Thoracic aorta (tissue), 2 donors: Measurements from ENCODE around the gene EPHB2. TPM values are rescaled to one million over a fixed set of nuclear protein-coding genes. Genes with fewer than 3 reads are reported as not detected.
A peak's percentile ranks its signal among the peaks of the same experiment; 100 is the strongest.
"Not testable (repeated sequence)": the region's sequence is repeated elsewhere in the genome, so short reads cannot be mapped to it uniquely, and the experiment has no call there.

ENCODE experiments used
- ATAC-seq: fragments of 150-250 bp; one replicate; pipeline ENCODE4 v1.8.0; 2017; ENCODE audit warnings: low read depth; ENCODE audit not compliant: insufficient number of reproducible peaks, low FRiP score
- DNase-seq: peaks from one replicate; pipeline ENCODE4 v3.0.0-alpha.2; 2020; ENCODE audit warnings: low spot score
- H3K27ac ChIP-seq, 2 donors: fragments of 200-600 bp; sonication (generic); 1 replicate in 1 of 2; 2 replicates in 1 of 2; pipeline ENCODE4 v1.5.1; 2016; ENCODE audit warnings: mild to moderate bottlenecking in 2 of 2, moderate library complexity in 2 of 2
- H3K27me3 ChIP-seq: fragments of 200-600 bp; sonication (generic); replicated peaks from 2 replicates; pipeline ENCODE4 v1.6.0; 2016; ENCODE audit warnings: mild to moderate bottlenecking; ENCODE audit not compliant: insufficient read depth
- H3K36me3 ChIP-seq: fragments of 200-600 bp; sonication (generic); one replicate; pipeline ENCODE4 v1.5.1; 2016
- H3K4me1 ChIP-seq, 2 donors: fragments of 200-600 bp; sonication (generic); 1 replicate in 1 of 2; 2 replicates in 1 of 2; pipeline versions ENCODE4 v1.5.1 to v1.6.0; 2016; ENCODE audit warnings: low read depth in 2 of 2, mild to moderate bottlenecking in 1 of 2; ENCODE audit not compliant: control insufficient read depth in 1 of 2
- H3K4me3 ChIP-seq: fragments of 200-600 bp; sonication (generic); 2 replicates; pipeline ENCODE4 v1.5.1; 2016; ENCODE audit warnings: mild to moderate bottlenecking
- H3K9me3 ChIP-seq: fragments of 200-600 bp; sonication (generic); 2 replicates; pipeline ENCODE4 v1.5.1; 2016
- total RNA-seq, 2 donors: library from RNA; depleted of rRNA; stranded (reverse); fragments of >200 nt; gene quantifications; one replicate each; pipeline versions ENCODE4 v1.1.0 to v1.2.3, GENCODE V29; 2016
- TF ChIP-seq, protein P1 (sequence below): fragments of 200-600 bp; sonication (generic); IDR thresholded peaks from one replicate; pipeline ENCODE4 v1.5.1; 2019; ENCODE audit warnings: antibody characterized with exemption

Gene EPHB2
- total RNA-seq, 2 donors from 2014 or later, result 9.3 to 10.0 TPM

DNA sequence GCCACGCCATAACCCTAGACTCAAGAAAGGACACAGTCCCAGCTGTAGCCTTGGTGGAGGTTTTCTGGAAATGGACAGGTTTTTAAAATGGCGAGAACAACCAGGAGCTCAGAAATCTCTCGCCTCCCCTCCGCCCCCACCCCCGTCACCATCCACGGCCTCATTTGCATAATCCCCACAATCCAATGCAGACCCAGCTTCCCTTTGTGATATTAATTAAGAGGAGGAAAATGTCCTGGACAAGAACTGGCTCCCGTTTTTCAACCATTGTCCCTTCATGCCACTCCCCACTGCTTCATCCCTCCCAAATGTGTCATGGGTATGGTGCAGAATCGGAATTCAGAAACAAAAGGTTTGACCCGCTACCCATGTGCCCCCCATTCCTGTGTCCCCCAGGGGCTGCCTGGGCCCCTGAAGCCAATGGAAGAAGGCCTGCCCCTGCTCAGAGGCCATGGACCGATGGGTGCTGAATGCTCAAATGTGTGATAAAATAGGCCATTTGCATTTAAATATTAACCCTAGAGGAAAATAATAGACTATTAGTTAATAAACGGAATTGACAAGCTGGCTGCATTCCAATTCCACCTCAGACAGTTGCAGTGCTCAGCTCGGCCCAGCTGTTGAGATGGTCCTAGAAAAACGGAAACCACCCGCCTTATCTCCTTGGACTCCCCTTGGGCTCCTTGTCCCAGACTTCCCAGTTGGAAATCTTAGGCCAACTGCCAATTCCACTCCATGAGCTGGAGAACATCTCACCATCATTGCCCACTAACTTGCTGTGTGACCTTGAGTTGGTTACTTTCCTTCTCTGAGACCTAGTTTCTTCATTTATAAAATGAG is 10.7 kb upstream of the EPHB2 start:
- TF ChIP-seq, protein P1, sequence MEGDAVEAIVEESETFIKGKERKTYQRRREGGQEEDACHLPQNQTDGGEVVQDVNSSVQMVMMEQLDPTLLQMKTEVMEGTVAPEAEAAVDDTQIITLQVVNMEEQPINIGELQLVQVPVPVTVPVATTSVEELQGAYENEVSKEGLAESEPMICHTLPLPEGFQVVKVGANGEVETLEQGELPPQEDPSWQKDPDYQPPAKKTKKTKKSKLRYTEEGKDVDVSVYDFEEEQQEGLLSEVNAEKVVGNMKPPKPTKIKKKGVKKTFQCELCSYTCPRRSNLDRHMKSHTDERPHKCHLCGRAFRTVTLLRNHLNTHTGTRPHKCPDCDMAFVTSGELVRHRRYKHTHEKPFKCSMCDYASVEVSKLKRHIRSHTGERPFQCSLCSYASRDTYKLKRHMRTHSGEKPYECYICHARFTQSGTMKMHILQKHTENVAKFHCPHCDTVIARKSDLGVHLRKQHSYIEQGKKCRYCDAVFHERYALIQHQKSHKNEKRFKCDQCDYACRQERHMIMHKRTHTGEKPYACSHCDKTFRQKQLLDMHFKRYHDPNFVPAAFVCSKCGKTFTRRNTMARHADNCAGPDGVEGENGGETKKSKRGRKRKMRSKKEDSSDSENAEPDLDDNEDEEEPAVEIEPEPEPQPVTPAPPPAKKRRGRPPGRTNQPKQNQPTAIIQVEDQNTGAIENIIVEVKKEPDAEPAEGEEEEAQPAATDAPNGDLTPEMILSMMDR, result no peak

DNA sequence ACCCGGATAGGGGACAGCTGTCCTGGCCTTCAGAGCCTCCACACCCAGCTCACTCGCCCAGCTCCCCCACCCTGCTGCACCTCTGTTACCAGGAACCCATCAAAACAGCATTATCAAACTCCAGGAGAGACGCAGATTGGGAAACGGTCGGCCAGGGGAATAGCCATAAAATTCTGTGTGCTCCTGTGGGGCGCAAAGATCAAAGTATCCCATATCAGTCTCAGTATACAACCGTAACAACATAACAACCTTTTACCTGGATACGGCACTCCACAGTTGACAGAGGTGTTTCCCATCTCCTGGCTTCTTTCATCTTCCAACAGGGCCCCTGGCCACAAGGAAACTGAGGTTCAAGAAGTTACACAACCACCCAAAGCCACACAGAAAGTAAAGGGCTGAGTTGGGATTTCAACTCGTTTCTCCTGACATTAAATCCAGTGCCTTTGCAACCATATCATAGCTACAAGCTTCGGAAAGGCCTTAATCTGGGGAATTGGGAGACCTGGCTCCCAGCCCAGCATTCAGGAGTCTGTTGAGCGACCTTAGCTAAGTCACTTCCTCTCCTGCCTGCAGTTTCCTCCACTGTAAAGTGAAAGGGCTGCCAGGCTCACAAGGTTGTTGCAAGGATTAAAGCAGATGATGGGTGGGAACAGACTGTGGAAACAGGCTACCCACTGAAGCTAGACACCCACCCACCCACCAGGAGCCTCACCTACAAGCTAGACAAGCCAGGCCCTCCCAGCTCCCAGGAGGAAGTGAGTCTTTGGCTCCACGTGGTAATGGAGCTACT is 8.1 kb upstream of the EPHB2 start:
- TF ChIP-seq, protein P1, result no peak
- no peak for ATAC-seq
- H3K9me3 ChIP-seq, result no peaks in the 10 kb centered on the region
- no peak overlapping the region for H3K4me3 ChIP-seq
- no peaks in the 10 kb centered on the region for H3K27me3 ChIP-seq
- no peaks in the 10 kb centered on the region for H3K4me1 ChIP-seq
- no peak overlapping the region for H3K27ac ChIP-seq
- no peak for DNase-seq
- no peaks in the 10 kb centered on the region for H3K36me3 ChIP-seq

More for the DNA sequence above, 10.7 kb upstream of the EPHB2 start:
- Histone ChIP-seq H3K27ac (no peak overlapping the region), H3K36me3 (no peaks in the 10 kb centered on the region), H3K4me3 (no peak overlapping the region), H3K9me3 (no peaks in the 10 kb centered on the region), H3K4me1 (no peaks in the 10 kb centered on the region), H3K27me3 (no peaks in the 10 kb centered on the region)
- ATAC-seq (no peak), DNase-seq (no peak)

DNA sequence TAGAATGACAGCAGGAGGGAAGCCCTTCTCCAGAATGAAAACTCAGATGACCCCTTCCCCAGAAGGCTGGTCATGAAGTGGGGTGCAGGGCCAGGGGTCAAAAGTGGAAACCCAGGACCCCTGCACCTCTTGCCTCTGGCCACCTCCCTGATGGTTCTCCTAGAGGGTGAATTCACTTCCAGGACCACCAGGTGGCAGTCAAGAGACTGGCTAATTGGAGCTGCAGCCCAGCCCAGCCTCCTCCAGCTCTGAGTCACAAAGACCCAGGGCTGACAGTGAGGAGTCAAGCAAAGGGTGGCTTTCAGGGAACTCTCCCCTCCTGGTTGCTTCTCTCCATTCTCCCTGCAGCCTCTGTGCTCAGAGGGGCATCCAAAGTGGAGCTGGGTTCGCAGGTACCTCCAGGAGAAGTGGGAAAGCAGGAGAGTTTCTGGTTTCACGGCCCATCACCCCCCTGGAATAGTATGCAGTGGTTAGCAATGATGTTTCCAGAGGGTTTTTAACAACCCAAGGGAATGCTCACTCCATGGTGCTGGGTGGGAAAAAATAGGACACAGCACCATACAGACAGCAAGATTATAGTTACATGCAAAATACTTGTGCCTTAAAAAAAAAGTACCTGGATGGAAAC is 6.1 kb upstream of the EPHB2 start:
- peaks cover 0 to 2% of the 10 kb centered on the region in 2 donors for H3K4me1 ChIP-seq
- TF ChIP-seq, protein P1, result peak; percentile 94
- DNase-seq, result peak; percentile 79
- H3K4me3 ChIP-seq, result no peak overlapping the region
- H3K36me3 ChIP-seq, result no peaks in the 10 kb centered on the region
- H3K9me3 ChIP-seq, result no peaks in the 10 kb centered on the region
- peak; percentile 81 for ATAC-seq
- no peaks in the 10 kb centered on the region for H3K27me3 ChIP-seq
- no peak overlapping the region for H3K27ac ChIP-seq

DNA sequence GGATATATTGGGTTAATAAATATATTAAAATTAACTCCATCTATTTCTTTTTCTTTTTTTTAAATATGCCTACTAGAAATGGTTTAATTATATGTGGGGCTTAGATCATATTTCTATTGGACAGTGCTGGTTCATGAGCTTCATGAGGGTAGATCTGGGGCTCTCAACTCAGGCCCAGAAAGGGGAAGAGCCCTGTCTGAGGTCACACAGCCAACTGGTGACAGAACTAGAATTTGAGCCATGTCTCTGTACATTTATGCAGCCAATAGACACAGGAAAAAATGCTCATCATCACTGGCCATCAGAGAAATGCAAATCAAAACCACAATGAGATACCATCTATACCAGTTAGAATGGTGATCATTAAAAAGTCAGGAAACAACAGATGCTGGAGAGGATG is 5.1 kb upstream of the EPHB2 start:
- DNase-seq, result no peak
- Histone ChIP-seq H3K36me3 (no peaks in the 10 kb centered on the region), H3K4me1 (peaks cover 5 to 10% of the 10 kb centered on the region in 2 donors), H3K9me3 (no peaks in the 10 kb centered on the region), H3K27ac (no peak overlapping the region), H3K27me3 (no peaks in the 10 kb centered on the region), H3K4me3 (no peak overlapping the region)
- TF ChIP-seq, protein P1, result no peak
- no peak for ATAC-seq

DNA sequence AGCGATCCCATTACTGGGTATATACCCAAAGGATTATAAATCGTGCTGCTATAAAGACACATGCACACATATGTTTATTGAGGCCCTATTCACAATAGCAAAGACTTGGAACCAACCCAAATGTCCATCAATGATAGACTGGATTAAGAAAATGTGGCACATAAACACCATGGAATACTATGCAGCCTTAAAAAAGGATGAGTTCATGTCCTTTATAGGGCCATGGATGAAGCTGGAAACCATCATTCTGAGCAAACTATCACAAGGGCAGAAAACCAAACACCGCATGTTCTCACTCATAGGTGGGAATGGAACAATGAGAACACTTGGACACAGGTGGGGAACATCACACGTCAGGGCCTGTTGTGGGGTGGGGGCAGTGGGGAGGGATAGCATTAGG is 4.5 kb upstream of the EPHB2 start:
- peaks cover 5 to 10% of the 10 kb centered on the region in 2 donors for H3K4me1 ChIP-seq
- not testable (repeated sequence) for DNase-seq, H3K36me3 ChIP-seq, H3K4me3 ChIP-seq, H3K9me3 ChIP-seq, H3K27me3 ChIP-seq, H3K27ac ChIP-seq, ATAC-seq
